H1 (cell line): ENCODE data around the gene PPP1R7. TPM values are rescaled to one million over a fixed set of nuclear protein-coding genes. Genes with fewer than 3 reads are reported as not detected.

Source experiments
- CTCF ChIA-PET: fragments of 300-600 bp; sonication (Branson Sonifier 250); formaldehyde crosslinking; loops from one replicate; lab custom pipeline; 2021; ENCODE audit not compliant: partially characterized antibody; lab: Charles Lee
- POLR2A ChIA-PET: fragments of 300-600 bp; sonication (Branson Sonifier 250); formaldehyde crosslinking; loops from one replicate; lab custom pipeline; 2021; ENCODE audit warnings: inconsistent platforms; ENCODE audit not compliant: partially characterized antibody; lab: Charles Lee
- DNase-seq, 2 experiments: peaks; one replicate each; pipeline versions ENCODE4 v3.0.0 to v3.0.0-alpha.2; 2010 to 2022; ENCODE audit warnings: low spot score in 2 of 2, low read depth in 1 of 2, mixed read lengths in 1 of 2
- FAIRE-seq: peaks from 2 replicates; lab custom pipeline; 2011; peaks lifted over from hg19 to GRCh38; lab: Jason Lieb, UNC
- H2AFZ ChIP-seq: 2 replicates; pipeline ENCODE4 v1.8.1; 2012; ENCODE audit warnings: low read length, inconsistent platforms
- H2AK5ac ChIP-seq: 2 replicates; pipeline ENCODE4 v1.6.1; 2013; ENCODE audit warnings: low read depth, low read length
- H2BK120ac ChIP-seq: replicated peaks from 2 replicates; pipeline ENCODE3; 2013; ENCODE audit warnings: low read depth, low read length, inconsistent platforms
- H2BK12ac ChIP-seq: 2 replicates; pipeline ENCODE4 v1.6.1; 2013; ENCODE audit warnings: low read depth, low read length
- H2BK15ac ChIP-seq: 2 replicates; pipeline ENCODE4 v1.6.1; 2013; ENCODE audit warnings: low read length
- H2BK20ac ChIP-seq: 2 replicates; pipeline ENCODE4 v1.6.1; 2013; ENCODE audit warnings: low read length
- H2BK5ac ChIP-seq: 2 replicates; pipeline ENCODE4 v1.6.1; 2013; ENCODE audit warnings: low read depth, low read length
- H3K14ac ChIP-seq: 2 replicates; pipeline ENCODE4 v1.6.1; 2013; ENCODE audit warnings: inconsistent platforms; ENCODE audit not compliant: insufficient read length
- H3K18ac ChIP-seq: 2 replicates; pipeline ENCODE4 v1.6.1; 2013; ENCODE audit warnings: low read length; ENCODE audit errors: extremely low read depth
- H3K23ac ChIP-seq: 2 replicates; pipeline ENCODE4 v1.6.1; 2013; ENCODE audit warnings: inconsistent platforms; ENCODE audit not compliant: insufficient read length
- H3K23me2 ChIP-seq: 2 replicates; pipeline ENCODE4 v1.6.1; 2013; ENCODE audit warnings: low read depth, low read length
- H3K27ac ChIP-seq: 2 replicates; pipeline ENCODE4 v1.6.1; 2011; ENCODE audit warnings: low read depth, low read length, inconsistent platforms
- H3K27me3 ChIP-seq, 4 experiments: replicated peaks in 1 of 4; 1 replicate in 1 of 4; 2 replicates in 3 of 4; pipeline versions ENCODE4 v1.6.1 to v1.8.1; 2011 to 2013; ENCODE audit warnings: low read length in 3 of 4, mild to moderate bottlenecking in 3 of 4, inconsistent platforms in 2 of 4, mixed read lengths in 2 of 4, moderate library complexity in 1 of 4; ENCODE audit not compliant: control insufficient read depth in 3 of 4, insufficient read depth in 3 of 4; ENCODE audit errors: extremely low read depth in 1 of 4
- H3K36me3 ChIP-seq, 4 experiments: 2 replicates each; pipeline versions ENCODE4 v1.6.1 to v1.8.1; 2011 to 2013; ENCODE audit warnings: mild to moderate bottlenecking in 4 of 4, low read length in 3 of 4, moderate library complexity in 2 of 4, control low read depth in 1 of 4, inconsistent platforms in 1 of 4; ENCODE audit not compliant: insufficient read depth in 4 of 4, control insufficient read depth in 2 of 4
- H3K4ac ChIP-seq: replicated peaks from 2 replicates; pipeline ENCODE3; 2013; ENCODE audit warnings: low read length, low read depth, mixed read lengths, inconsistent platforms; ENCODE audit not compliant: insufficient read length
- H3K4me1 ChIP-seq, 4 experiments: replicated peaks in 1 of 4; 1 replicate in 1 of 4; 2 replicates in 3 of 4; pipeline versions ENCODE4 v1.6.1 to v1.8.1; 2011 to 2013; ENCODE audit warnings: low read length in 3 of 4, inconsistent platforms in 2 of 4, mixed read lengths in 1 of 4; ENCODE audit not compliant: insufficient read depth in 4 of 4, control insufficient read depth in 3 of 4
- H3K4me2 ChIP-seq, 2 experiments: 2 replicates each; pipeline versions ENCODE4 v1.6.1 to v1.8.1; 2011 to 2013; ENCODE audit warnings: low read depth in 2 of 2, low read length in 2 of 2, control low read depth in 1 of 2, inconsistent platforms in 1 of 2, mild to moderate bottlenecking in 1 of 2; ENCODE audit not compliant: insufficient read depth in 1 of 2
- H3K4me3 ChIP-seq, 4 experiments: fragments of 200-600, 300-600 bp in 1 of 4; sonication (generic), shearing (Covaris generic), sonication (Bioruptor Twin) in 1 of 4; 2 replicates each; pipeline versions ENCODE4 v1.5.1 to v1.8.1; 2011 to 2016; ENCODE audit warnings: low read length in 4 of 4, low read depth in 3 of 4, control low read depth in 2 of 4, inconsistent platforms in 2 of 4, mild to moderate bottlenecking in 2 of 4, mixed read lengths in 1 of 4, moderate library complexity in 1 of 4; ENCODE audit not compliant: insufficient read depth in 2 of 4; ENCODE audit errors: extremely low read depth in 1 of 4
- H3K56ac ChIP-seq: replicated peaks from 2 replicates; pipeline ENCODE3; 2013; ENCODE audit warnings: low read depth, mild to moderate bottlenecking, mixed read lengths, low read length, inconsistent platforms; ENCODE audit not compliant: insufficient read length
- H3K79me1 ChIP-seq: 2 replicates; pipeline ENCODE4 v1.6.1; 2013; ENCODE audit warnings: low read depth, low read length, control low read depth
- H3K79me2 ChIP-seq, 2 experiments: 2 replicates each; pipeline versions ENCODE4 v1.6.1 to v1.8.1; 2012 to 2013; ENCODE audit warnings: low read length in 2 of 2, mild to moderate bottlenecking in 2 of 2, inconsistent platforms in 1 of 2; ENCODE audit not compliant: insufficient read depth in 2 of 2, control insufficient read depth in 1 of 2
- H3K9ac ChIP-seq, 4 experiments: replicated peaks in 1 of 4; 1 replicate in 1 of 4; 2 replicates in 3 of 4; pipeline versions ENCODE4 v1.6.1 to v1.8.1; 2011 to 2013; ENCODE audit warnings: low read depth in 3 of 4, low read length in 3 of 4, control low read depth in 2 of 4, mild to moderate bottlenecking in 2 of 4, moderate library complexity in 2 of 4, inconsistent platforms in 1 of 4; ENCODE audit errors: extremely low read depth in 1 of 4
- H3K9me3 ChIP-seq, 2 experiments: 2 replicates each; pipeline versions ENCODE4 v1.6.1 to v1.8.1; 2012 to 2013; ENCODE audit warnings: mild to moderate bottlenecking in 2 of 2, moderate library complexity in 2 of 2, control low read depth in 1 of 2, inconsistent platforms in 1 of 2, low read depth in 1 of 2, low read length in 1 of 2, mixed read lengths in 1 of 2; ENCODE audit not compliant: insufficient read depth in 2 of 2
- H4K20me1 ChIP-seq, 2 experiments: replicated peaks in 1 of 2; 2 replicates each; pipeline versions ENCODE3 to v1.8.1; 2011 to 2013; ENCODE audit warnings: inconsistent platforms in 2 of 2, low read length in 2 of 2, mild to moderate bottlenecking in 1 of 2; ENCODE audit not compliant: insufficient read depth in 2 of 2, control insufficient read depth in 1 of 2
- H4K5ac ChIP-seq: 2 replicates; pipeline ENCODE4 v1.6.1; 2013; ENCODE audit warnings: low read length, low read depth, mixed read lengths, inconsistent platforms; ENCODE audit not compliant: insufficient read length
- H4K8ac ChIP-seq: 2 replicates; pipeline ENCODE4 v1.8.0; 2013; ENCODE audit warnings: mild to moderate bottlenecking, moderate library complexity, low read length, inconsistent platforms; ENCODE audit not compliant: insufficient read depth; ENCODE audit errors: extremely low read depth
- H4K91ac ChIP-seq: replicated peaks from 2 replicates; pipeline ENCODE3; 2013; ENCODE audit warnings: low read length, mixed read lengths, inconsistent platforms; ENCODE audit not compliant: insufficient read length
- NANOG ChIP-seq: IDR thresholded peaks from 2 replicates; pipeline ENCODE4 v1.6.1; 2011; ENCODE audit warnings: low read length, low read depth, mild to moderate bottlenecking, inconsistent platforms; ENCODE audit not compliant: insufficient read depth, poor library complexity, severe bottlenecking
- TEAD4 ChIP-seq: IDR thresholded peaks from 2 replicates; pipeline ENCODE4 v1.6.1; 2012; ENCODE audit warnings: low read depth, low read length, inconsistent platforms, mixed read lengths
- WGBS, 2 experiments: shearing (Covaris generic) in 1 of 2; methylation state at CpG; one replicate each; pipeline versions ENCODE4 v1.1.6 to v1.1.7; 2013 to 2015; ENCODE audit warnings: low lambda C conversion rate in 2 of 2, mixed read lengths in 2 of 2, inconsistent platforms in 1 of 2, low coverage in 1 of 2, missing lambda C conversion rate in 1 of 2; ENCODE audit not compliant: insufficient replicate concordance in 2 of 2, insufficient coverage in 1 of 2, insufficient read length in 1 of 2; ENCODE audit errors: extremely low coverage in 1 of 2, missing lambda C conversion rate in 1 of 2; 5-methylcytosine and 5-hydroxymethylcytosine counted together
- polyA plus RNA-seq, 7 experiments: library from polyadenylated mRNA; depleted of rRNA in 3 of 7; stranded (reverse) in 5 of 7; unstranded in 2 of 7; fragments of >200 nt in 5 of 7; fragments of 200-250 nt in 2 of 7; gene quantifications; 1 replicate in 5 of 7; 2 replicates in 1 of 7; 4 replicates in 1 of 7; pipeline versions ENCODE4 v1.2.1 to v1.2.3, GENCODE V29; 2011 to 2013; ENCODE audit warnings: missing spikeins in 2 of 7, mixed read lengths in 2 of 7
- total RNA-seq: library from RNA; stranded (reverse); fragmentation: NEBNext Ultra II Directional; extraction: Animal tissue kit (Norgen Biotek cat#: 25700); gene quantifications from 2 replicates; pipeline ENCODE4 v1.2.1, GENCODE V29; 2021

PPP1R7 gene
- total and polyA plus RNA-seq, 2 of the 8 experiments (the other 6 are each of a cell fraction or from before 2014, with no cell fraction given) = 22.2 to 64.0 TPM

- no peak for FAIRE-seq
- H2BK20ac ChIP-seq = peak overlapping the region; percentile 48; the same call in 1 of the 2 replicates
- no peak overlapping the region for H2BK15ac ChIP-seq
- CTCF ChIA-PET = interaction anchor here (0.9 to 1.6 kb wide), 9 partner anchors 8 to 233 kb away, joined by 3 to 8 read pairs (median 4); no protein-coding TSS in a partner anchor
- no peak overlapping the region for H3K9ac ChIP-seq
- H3K9me3 ChIP-seq = no peaks in the 10 kb centered on the region
- no peak overlapping the region for H3K56ac ChIP-seq
- H4K5ac ChIP-seq = no peak overlapping the region
- H4K8ac ChIP-seq = no peak overlapping the region
- H3K18ac ChIP-seq = no peak overlapping the region; the same call in 1 of the 2 replicates
- no peaks in the 10 kb centered on the region for H3K79me1 ChIP-seq
- no peaks in the 10 kb centered on the region; a peak in 2 of 4 replicates for H3K79me2 ChIP-seq
- no peak overlapping the region for H3K23ac ChIP-seq
- no peak overlapping the region for H2BK120ac ChIP-seq
- H3K4me3 ChIP-seq = no peak overlapping the region
- DNase-seq = no peak
- H3K36me3 ChIP-seq = no peaks in the 10 kb centered on the region
- H3K27me3 ChIP-seq = no peaks in the 10 kb centered on the region
- H2AFZ ChIP-seq = no peak overlapping the region
- H2BK12ac ChIP-seq = 0 out of 2 replicates have a peak overlapping the region, but pooled peaks have one; percentile 68
- POLR2A ChIA-PET = interaction anchor here (0.7 to 1.5 kb wide), 6 partner anchors 9 to 397 kb away, joined by 3 to 5 read pairs (median 3); no protein-coding TSS in a partner anchor
- TF ChIP-seq TEAD4 (peak; percentile 62; the same call in 1 of the 2 replicates), NANOG (no peak)
- H4K91ac ChIP-seq = no peak overlapping the region
- 90% methylated on average over 7 of the region's 14 CpGs; no CpG with 5 or more reads in 1 of the 2 experiments for WGBS, 2 experiments
- peak overlapping the region in 1 of 2 experiments; percentile 65; a peak in 1 of 4 replicates for H3K4me2 ChIP-seq
- no peak overlapping the region for H2BK5ac ChIP-seq
- H2AK5ac ChIP-seq = no peak overlapping the region
- no peak overlapping the region for H3K27ac ChIP-seq
- H3K4me1 ChIP-seq = peaks cover 0 to 20% (median 10%) of the 10 kb centered on the region in 4 experiments; a peak in 6 of 7 replicates
- no peak overlapping the region for H3K4ac ChIP-seq
- no peak overlapping the region for H3K14ac ChIP-seq
- no peaks in the 10 kb centered on the region for H4K20me1 ChIP-seq
- peaks cover 7% of the 10 kb centered on the region; the same call in 1 of the 2 replicates for H3K23me2 ChIP-seq
Observed at GRCh38 chr2:241216211-241216761, 66.0 kb downstream of the PPP1R7 start.
